ENCODE measurements around the gene CUBN. TPM values are rescaled to one million over a fixed set of nuclear protein-coding genes. Genes with fewer than 3 reads are reported as not detected.

CUBN gene
- total RNA-seq, 1 experiment from 2014 or later, result 0.07 TPM

DNA sequence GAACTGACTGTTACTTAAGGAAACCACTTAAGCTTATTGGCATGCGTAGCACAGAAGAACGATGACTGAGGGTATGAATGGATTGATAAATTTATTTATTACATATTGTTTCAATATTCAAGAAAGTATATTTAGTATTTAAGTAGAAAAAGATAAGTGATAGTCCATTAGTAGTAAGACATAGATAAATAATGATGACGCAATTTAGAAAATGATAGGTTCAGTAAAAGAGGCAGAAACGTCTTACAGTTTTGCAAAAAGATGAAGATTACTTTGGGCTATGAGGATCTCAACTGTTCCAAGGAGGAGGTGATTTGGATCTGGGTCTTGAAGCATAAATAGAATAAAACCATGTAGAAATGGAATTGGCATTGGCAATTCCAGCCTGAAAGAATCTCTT lies 275.8 kb downstream of the CUBN start:
- ChIA-PET POLR2A (ENCODE audit: unreplicated experiment) (no interaction called here), CTCF (no interaction called here)
- Histone ChIP-seq H2AFZ (no peak overlapping the region), H3K4me2 (no peak overlapping the region), H3K9me3 (ENCODE audit: insufficient read depth, low read depth) (no peaks in the 10 kb centered on the region), H3K36me3 (ENCODE audit: low read depth) (no peaks in the 10 kb centered on the region), H4K20me1 (ENCODE audit: insufficient read depth) (no peaks in the 10 kb centered on the region), H3K27ac (no peak overlapping the region), H3K4me1 (replicated peaks; ENCODE audit: insufficient read depth) (no peaks in the 10 kb centered on the region), H3K4me3 (no peak overlapping the region), H3K27me3 (ENCODE audit: insufficient read depth, low read depth) (no peaks in the 10 kb centered on the region), H3K9me2 (ENCODE audit: insufficient read depth) (no peaks in the 10 kb centered on the region), H3K79me2 (ENCODE audit: low read depth) (no peaks in the 10 kb centered on the region), H3F3A (ENCODE audit: insufficient read depth, low read depth) (no peaks in the 10 kb centered on the region)
- intact Hi-C loops (cut with micrococcal nuclease; ENCODE audit: unreplicated experiment), result loop anchor here (5.0 kb wide), 1 partner anchor 38 kb away; no protein-coding TSS in a partner anchor
- no peak for DNase-seq
- BruUV-seq (replicated peaks), result no TSS peak
- TF ChIP-seq, protein P1, sequence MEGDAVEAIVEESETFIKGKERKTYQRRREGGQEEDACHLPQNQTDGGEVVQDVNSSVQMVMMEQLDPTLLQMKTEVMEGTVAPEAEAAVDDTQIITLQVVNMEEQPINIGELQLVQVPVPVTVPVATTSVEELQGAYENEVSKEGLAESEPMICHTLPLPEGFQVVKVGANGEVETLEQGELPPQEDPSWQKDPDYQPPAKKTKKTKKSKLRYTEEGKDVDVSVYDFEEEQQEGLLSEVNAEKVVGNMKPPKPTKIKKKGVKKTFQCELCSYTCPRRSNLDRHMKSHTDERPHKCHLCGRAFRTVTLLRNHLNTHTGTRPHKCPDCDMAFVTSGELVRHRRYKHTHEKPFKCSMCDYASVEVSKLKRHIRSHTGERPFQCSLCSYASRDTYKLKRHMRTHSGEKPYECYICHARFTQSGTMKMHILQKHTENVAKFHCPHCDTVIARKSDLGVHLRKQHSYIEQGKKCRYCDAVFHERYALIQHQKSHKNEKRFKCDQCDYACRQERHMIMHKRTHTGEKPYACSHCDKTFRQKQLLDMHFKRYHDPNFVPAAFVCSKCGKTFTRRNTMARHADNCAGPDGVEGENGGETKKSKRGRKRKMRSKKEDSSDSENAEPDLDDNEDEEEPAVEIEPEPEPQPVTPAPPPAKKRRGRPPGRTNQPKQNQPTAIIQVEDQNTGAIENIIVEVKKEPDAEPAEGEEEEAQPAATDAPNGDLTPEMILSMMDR (conservative IDR thresholded peaks at IDR 0.05), result no peak
- TF ChIP-seq EZH2 (IDR thresholded peaks at IDR 0.05; ENCODE audit: low read depth), result no peak

DNA sequence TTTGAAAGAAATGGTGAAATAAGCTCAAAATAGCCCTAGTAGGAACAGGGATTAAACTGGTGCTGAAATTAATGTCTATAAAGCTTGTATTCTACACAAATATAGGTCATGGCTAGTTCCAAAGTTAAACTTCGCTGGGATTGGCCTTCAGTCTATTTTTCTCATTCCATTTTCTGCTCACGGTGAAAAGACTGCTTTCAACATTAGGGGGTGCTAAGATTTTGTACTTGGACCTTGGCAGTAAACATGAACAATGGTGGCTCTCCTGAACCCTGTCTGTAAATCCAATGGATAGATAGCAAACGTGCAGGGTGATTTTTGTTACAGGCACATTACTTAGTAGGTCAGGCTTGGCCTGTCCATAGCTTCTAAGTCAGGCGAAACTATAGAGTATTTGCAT lies 276.4 kb downstream of the CUBN start:
- H3K27ac ChIP-seq, result no peak overlapping the region
- TF ChIP-seq, protein P1 (conservative IDR thresholded peaks at IDR 0.05), result no peak
- no peak for TF ChIP-seq EZH2 (IDR thresholded peaks at IDR 0.05; ENCODE audit: low read depth)

DNA sequence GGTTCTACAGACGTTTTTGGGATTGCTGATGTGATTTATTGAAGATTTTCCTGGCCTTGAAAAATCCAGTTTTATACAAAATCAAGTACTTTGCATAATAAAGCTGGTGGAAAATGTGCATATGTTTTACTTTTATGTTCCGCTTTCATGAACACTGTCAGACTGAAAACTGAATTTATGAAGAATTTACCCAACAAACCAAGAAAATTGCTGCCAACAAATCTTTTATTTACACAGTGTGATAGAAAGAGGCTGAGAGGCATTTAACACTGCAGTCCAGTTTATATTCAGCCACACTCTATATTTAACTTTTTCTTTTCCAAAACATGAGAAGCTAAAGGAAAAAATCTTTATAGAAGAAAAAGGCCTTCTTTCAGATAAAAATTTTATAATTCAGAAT lies 277.0 kb downstream of the CUBN start:
- no peak for DNase-seq
- Histone ChIP-seq H3K9me3 (ENCODE audit: insufficient read depth, low read depth) (no peaks in the 10 kb centered on the region), H3K9me2 (ENCODE audit: insufficient read depth) (no peaks in the 10 kb centered on the region), H3F3A (ENCODE audit: insufficient read depth, low read depth) (no peaks in the 10 kb centered on the region), H3K36me3 (ENCODE audit: low read depth) (no peaks in the 10 kb centered on the region), H3K27me3 (ENCODE audit: insufficient read depth, low read depth) (no peaks in the 10 kb centered on the region), H3K4me3 (no peak overlapping the region), H3K79me2 (ENCODE audit: low read depth) (no peaks in the 10 kb centered on the region), H2AFZ (no peak overlapping the region), H3K4me2 (no peak overlapping the region), H4K20me1 (ENCODE audit: insufficient read depth) (no peaks in the 10 kb centered on the region), H3K27ac (no peak overlapping the region), H3K4me1 (replicated peaks; ENCODE audit: insufficient read depth) (no peaks in the 10 kb centered on the region)
- intact Hi-C loops (cut with micrococcal nuclease; ENCODE audit: unreplicated experiment), result loop anchor here (5.0 kb wide), 1 partner anchor 40 kb away; no protein-coding TSS in a partner anchor
- ChIA-PET CTCF (interaction anchor here (0.6 kb wide), 1 partner anchor 1295 kb away, joined by 3 read pairs; no protein-coding TSS in a partner anchor), POLR2A (ENCODE audit: unreplicated experiment) (no interaction called here)
- TF ChIP-seq, protein P1 (conservative IDR thresholded peaks at IDR 0.05), result no peak
- TF ChIP-seq EZH2 (IDR thresholded peaks at IDR 0.05; ENCODE audit: low read depth), result no peak
- BruUV-seq (replicated peaks), result no TSS peak

More for the DNA sequence above, 276.4 kb downstream of the CUBN start:
- no peaks in the 10 kb centered on the region for H3K9me3 ChIP-seq (ENCODE audit: insufficient read depth, low read depth)
- no peak overlapping the region for H3K4me3 ChIP-seq
- no peaks in the 10 kb centered on the region for H3K4me1 ChIP-seq (replicated peaks; ENCODE audit: insufficient read depth)
- DNase-seq, result no peak
- H3F3A ChIP-seq (ENCODE audit: insufficient read depth, low read depth), result no peaks in the 10 kb centered on the region
- no peaks in the 10 kb centered on the region for H3K36me3 ChIP-seq (ENCODE audit: low read depth)
- no peaks in the 10 kb centered on the region for H3K79me2 ChIP-seq (ENCODE audit: low read depth)
- ChIA-PET POLR2A (ENCODE audit: unreplicated experiment) (no interaction called here), CTCF (interaction anchor here (0.6 kb wide), 1 partner anchor 1294 kb away, joined by 3 read pairs; no protein-coding TSS in a partner anchor)
- BruUV-seq (replicated peaks), result no TSS peak
- no peak overlapping the region for H2AFZ ChIP-seq
- no peaks in the 10 kb centered on the region for H3K9me2 ChIP-seq (ENCODE audit: insufficient read depth)
- no peaks in the 10 kb centered on the region for H3K27me3 ChIP-seq (ENCODE audit: insufficient read depth, low read depth)
- H4K20me1 ChIP-seq (ENCODE audit: insufficient read depth), result no peaks in the 10 kb centered on the region
- intact Hi-C loops (cut with micrococcal nuclease; ENCODE audit: unreplicated experiment), result loop anchor here (5.0 kb wide), 1 partner anchor 39 kb away; no protein-coding TSS in a partner anchor
- H3K4me2 ChIP-seq, result no peak overlapping the region
